Thyroid gland (tissue), 4 donors: ENCODE measurements around the gene RBP7. TPM values are rescaled to one million over a fixed set of nuclear protein-coding genes. Genes with fewer than 3 reads are reported as not detected.

Experiments used
- DNase-seq, 2 donors: peaks; one replicate each; pipeline ENCODE4 v3.0.0-alpha.2; 2019
- H3K27ac ChIP-seq, 3 donors: fragments of 200-600 bp; sonication (generic); 1 replicate in 2 of 3; 2 replicates in 1 of 3; pipeline ENCODE4 v1.5.1; 2016 to 2019; ENCODE audit warnings: mild to moderate bottlenecking in 1 of 3, moderate library complexity in 1 of 3
- H3K27me3 ChIP-seq: fragments of 200-600 bp; sonication (generic); one replicate; pipeline ENCODE4 v1.5.1; 2019
- H3K36me3 ChIP-seq, 2 donors: fragments of 200-600 bp; sonication (generic); one replicate each; pipeline ENCODE4 v1.5.1; 2016 to 2019
- H3K4me1 ChIP-seq, 2 donors: fragments of 200-600 bp; sonication (generic); one replicate each; pipeline ENCODE4 v1.5.1; 2017 to 2019
- H3K4me3 ChIP-seq, 3 donors: fragments of 200-600 bp; sonication (generic); replicated peaks in 1 of 3; 1 replicate in 2 of 3; 2 replicates in 1 of 3; pipeline ENCODE4 v1.5.1; 2016; ENCODE audit warnings: mild to moderate bottlenecking in 1 of 3
- H3K9me3 ChIP-seq: fragments of 200-600 bp; sonication (generic); one replicate; pipeline ENCODE4 v1.5.1; 2017
- POLR2A ChIP-seq, 2 donors: fragments of 450-650 bp; IDR thresholded peaks; one replicate each; pipeline ENCODE4 v1.6.1; 2017; ENCODE audit warnings: antibody characterized with exemption in 2 of 2, mild to moderate bottlenecking in 2 of 2, moderate library complexity in 1 of 2
- WGBS, 2 donors: methylation state at CpG; one replicate each; pipeline ENCODE4 v1.1.5; 2017; 5-methylcytosine and 5-hydroxymethylcytosine counted together
- intact Hi-C: fragments of 100-400 bp; cut with DNase I; formaldehyde crosslinking; loops from one replicate; pipeline ENCODE4 v1.15.1; 2023
- total RNA-seq, 4 donors: library from RNA; depleted of rRNA; stranded (reverse); fragments of >200 nt; gene quantifications; one replicate each; pipeline ENCODE4 v1.2.3, GENCODE V29; 2016
- TF ChIP-seq, protein P1 (sequence below), 6 experiments: fragments of 200-600 bp in 3 of 6; fragments of 450-650 bp in 3 of 6; sonication (generic) in 3 of 6; IDR thresholded peaks; one replicate each; pipeline ENCODE4 v1.5.1; 2016 to 2019; ENCODE audit warnings: antibody characterized with exemption in 6 of 6, mild to moderate bottlenecking in 2 of 6, inconsistent platforms in 1 of 6, moderate library complexity in 1 of 6

Gene RBP7
- total RNA-seq = 10 to 100 TPM in 3 of 4 donors, 1 to 10 TPM in 1; 7.2 to 39.8 (median 32.8) TPM

DNA sequence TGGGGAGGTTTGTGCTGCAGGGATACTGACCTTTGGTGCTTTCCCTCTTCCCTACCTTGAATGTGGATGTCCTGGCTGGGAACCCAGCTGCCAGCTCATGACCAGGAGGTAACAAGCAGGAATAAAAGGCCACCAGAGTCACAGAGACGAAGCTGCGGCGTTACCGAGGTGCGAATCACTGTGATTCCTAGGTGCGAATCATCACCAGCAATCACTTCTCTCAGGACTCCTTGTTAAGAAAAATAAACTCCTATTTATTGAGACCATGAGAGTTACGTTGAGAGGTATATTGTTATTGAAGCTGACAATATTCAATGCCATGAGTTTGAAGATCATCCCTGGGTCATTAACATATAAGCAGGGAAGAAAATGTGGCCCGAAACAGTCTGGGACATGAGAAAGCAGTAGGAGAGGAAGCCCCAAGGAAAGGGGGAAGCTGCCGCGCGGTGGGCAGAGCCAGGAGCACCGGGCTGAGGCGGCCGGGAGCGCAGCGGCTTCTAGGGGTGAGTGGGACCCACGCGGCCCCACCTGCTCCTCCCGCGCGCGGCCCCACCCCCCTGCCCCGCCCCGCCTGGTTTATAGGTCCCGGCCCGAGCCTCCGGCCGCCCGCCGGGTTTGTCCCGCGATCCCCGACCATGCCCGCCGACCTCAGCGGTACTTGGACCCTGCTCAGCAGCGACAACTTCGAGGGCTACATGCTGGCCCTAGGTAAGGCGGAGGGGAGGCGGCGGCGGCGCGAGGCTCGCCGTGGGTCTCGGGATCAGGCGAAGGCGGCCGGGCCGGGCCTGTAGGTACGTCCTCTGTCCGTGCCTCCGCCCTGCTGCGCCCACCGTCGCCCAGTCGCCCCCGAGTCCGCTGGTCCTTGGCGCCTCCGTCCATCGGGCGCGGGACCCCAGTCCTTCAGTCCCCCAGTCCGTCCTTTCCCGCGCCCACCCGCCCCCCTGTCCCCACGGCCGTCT lies at the start of gene RBP7:
RBP7 (plus strand) TSS at position 605 of the 959 bp plus-strand sequence; CDS start at position 636, 31 bp downstream.
- Histone ChIP-seq H3K27me3 (no peaks in the 10 kb centered on the region), H3K36me3 (no peaks in the 10 kb centered on the region), H3K4me3 (peak within 1 kb of the TSS; percentile 44 to 77 (median 48)), H3K27ac (peak within 1 kb of the TSS in 1 of 3 donors; percentile 50), H3K4me1 (peaks cover 0 to 6% of the 10 kb centered on the region in 2 donors), H3K9me3 (no peaks in the 10 kb centered on the region)
- intact Hi-C loops = no loop called here
- WGBS, 2 donors = 19 to 34% methylated on average over 15 to 29 of the region's 71 CpGs
- peak in 1 of 2 donors; percentile 28 for TF ChIP-seq POLR2A (IDR thresholded peaks at IDR 0.05)
- TF ChIP-seq, protein P1, sequence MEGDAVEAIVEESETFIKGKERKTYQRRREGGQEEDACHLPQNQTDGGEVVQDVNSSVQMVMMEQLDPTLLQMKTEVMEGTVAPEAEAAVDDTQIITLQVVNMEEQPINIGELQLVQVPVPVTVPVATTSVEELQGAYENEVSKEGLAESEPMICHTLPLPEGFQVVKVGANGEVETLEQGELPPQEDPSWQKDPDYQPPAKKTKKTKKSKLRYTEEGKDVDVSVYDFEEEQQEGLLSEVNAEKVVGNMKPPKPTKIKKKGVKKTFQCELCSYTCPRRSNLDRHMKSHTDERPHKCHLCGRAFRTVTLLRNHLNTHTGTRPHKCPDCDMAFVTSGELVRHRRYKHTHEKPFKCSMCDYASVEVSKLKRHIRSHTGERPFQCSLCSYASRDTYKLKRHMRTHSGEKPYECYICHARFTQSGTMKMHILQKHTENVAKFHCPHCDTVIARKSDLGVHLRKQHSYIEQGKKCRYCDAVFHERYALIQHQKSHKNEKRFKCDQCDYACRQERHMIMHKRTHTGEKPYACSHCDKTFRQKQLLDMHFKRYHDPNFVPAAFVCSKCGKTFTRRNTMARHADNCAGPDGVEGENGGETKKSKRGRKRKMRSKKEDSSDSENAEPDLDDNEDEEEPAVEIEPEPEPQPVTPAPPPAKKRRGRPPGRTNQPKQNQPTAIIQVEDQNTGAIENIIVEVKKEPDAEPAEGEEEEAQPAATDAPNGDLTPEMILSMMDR (IDR thresholded peaks at IDR 0.05) = no peak
- DNase-seq = peak; percentile 39 to 46

DNA sequence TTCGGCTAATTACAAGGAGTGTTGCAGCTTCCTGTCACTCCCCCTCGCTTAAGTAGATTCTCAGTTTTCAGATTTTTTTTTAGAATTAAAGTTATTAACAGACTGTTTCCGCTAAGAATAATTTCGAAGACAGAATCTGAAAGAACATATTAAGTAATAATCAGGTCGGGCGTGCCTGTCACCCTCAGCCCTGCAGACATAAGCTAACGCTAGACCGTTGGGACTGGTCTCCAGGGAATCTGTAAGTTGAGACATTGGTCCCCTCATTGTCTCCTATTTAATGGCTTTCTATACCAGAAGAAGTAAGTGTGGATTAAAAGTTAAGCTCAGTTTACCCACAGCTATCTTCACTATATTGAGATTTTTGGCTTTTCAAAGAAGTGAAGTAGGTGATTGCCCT lies 39.3 kb upstream of the RBP7 start:
- H3K4me3 ChIP-seq = no peak overlapping the region
- no peaks in the 10 kb centered on the region for H3K9me3 ChIP-seq
- H3K4me1 ChIP-seq = no peaks in the 10 kb centered on the region
- DNase-seq = no peak
- 93 to 94% methylated on average over 8 of the region's 8 CpGs for WGBS, 2 donors
- no peaks in the 10 kb centered on the region for H3K36me3 ChIP-seq
- TF ChIP-seq, protein P1 (IDR thresholded peaks at IDR 0.05) = no peak
- no peak for TF ChIP-seq POLR2A (IDR thresholded peaks at IDR 0.05)
- H3K27me3 ChIP-seq = no peaks in the 10 kb centered on the region
- H3K27ac ChIP-seq = no peak overlapping the region
- intact Hi-C loops = loop anchor here (10.0 kb wide), 1 partner anchor 207 kb away; no protein-coding TSS in a partner anchor

DNA sequence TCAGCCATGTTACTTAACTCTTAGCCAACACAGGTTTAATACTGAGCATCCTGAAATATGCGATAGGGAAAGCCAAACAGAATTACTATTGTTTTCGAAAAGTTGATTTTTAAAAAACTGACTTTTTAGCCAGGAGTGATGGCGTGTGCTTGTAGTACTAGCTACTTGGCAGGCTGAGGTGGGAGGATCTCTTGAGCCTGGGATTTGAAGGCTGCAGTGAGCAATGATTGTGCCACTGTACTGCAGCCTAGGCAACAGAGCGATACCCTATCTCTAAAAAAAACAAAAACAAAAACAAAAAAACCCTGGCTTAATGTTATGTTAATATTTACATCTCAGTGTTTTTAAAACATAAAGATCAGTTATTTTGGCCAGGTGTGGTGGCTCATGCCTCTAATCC lies 37.0 kb upstream of the RBP7 start:
- Histone ChIP-seq H3K27me3 (no peaks in the 10 kb centered on the region), H3K4me1 (no peaks in the 10 kb centered on the region), H3K4me3 (no peak overlapping the region), H3K9me3 (no peaks in the 10 kb centered on the region), H3K36me3 (no peaks in the 10 kb centered on the region), H3K27ac (no peak overlapping the region)
- WGBS, 2 donors = 77 to 91% methylated on average over 4 of the region's 4 CpGs
- TF ChIP-seq, protein P1 (IDR thresholded peaks at IDR 0.05) = no peak
- no peak for TF ChIP-seq POLR2A (IDR thresholded peaks at IDR 0.05)
- no peak for DNase-seq
- intact Hi-C loops = no loop called here

DNA sequence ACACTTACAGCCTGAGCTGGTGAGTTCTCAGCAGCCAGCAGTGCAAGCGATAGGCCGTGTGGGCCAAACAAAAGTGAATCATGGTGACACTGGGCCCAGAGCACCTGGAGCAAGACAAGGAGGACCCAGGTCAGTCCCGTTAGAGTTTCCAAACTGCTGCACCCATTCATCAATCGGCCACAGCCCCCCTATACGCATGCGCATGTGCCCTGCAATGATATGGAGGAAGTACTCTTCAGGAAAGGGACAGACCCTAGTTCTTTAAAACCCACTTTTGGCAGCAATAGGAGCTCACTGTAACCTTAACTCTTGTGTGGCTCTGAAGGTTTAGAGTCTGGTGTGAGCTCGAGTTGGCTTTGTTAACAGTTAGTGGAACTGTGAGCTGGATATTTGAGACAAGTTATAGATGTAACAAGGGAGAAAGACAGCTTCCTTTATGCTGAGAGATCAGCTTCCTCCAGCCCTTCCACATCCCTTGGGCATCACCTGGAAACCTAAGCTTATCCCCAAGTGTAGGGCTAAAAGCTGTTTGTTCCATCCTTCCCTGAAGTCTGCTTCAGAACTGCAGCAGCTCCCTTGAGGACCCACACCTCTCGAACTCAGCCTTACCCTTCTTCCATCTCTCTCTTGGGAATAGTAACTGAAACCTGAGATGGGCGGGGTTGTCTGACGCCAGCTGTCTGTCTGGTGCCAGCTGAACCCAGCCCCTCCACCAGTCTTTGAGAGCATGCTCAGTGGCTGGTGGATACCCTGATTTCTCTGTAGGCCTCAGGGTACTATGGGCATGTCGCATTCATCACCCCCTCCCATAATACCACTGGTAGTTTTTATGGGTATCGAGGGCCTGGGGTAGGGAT lies 36.1 kb upstream of the RBP7 start:
- 79 to 85% methylated on average over 12 of the region's 12 CpGs for WGBS, 2 donors
- no peak for TF ChIP-seq POLR2A (IDR thresholded peaks at IDR 0.05)
- TF ChIP-seq, protein P1 (IDR thresholded peaks at IDR 0.05) = no peak
- Histone ChIP-seq H3K27me3 (no peaks in the 10 kb centered on the region), H3K9me3 (no peaks in the 10 kb centered on the region), H3K27ac (no peak overlapping the region), H3K36me3 (no peaks in the 10 kb centered on the region), H3K4me1 (no peaks in the 10 kb centered on the region), H3K4me3 (no peak overlapping the region)
- intact Hi-C loops = no loop called here
- peak; percentile 2 to 13 for DNase-seq
